Gastroesophageal sphincter (tissue), 4 donors: ENCODE data around the gene TRIL. TPM values are rescaled to one million over a fixed set of nuclear protein-coding genes. Genes with fewer than 3 reads are reported as not detected.

Experiments
- ATAC-seq: fragments of 150-250 bp; one replicate; pipeline ENCODE4 v1.9.1; 2016; ENCODE audit warnings: mild to moderate bottlenecking, moderate library complexity
- H3K27ac ChIP-seq, 4 donors: fragments of 200-600 bp; sonication (generic) in 3 of 4; 1 replicate in 3 of 4; 2 replicates in 1 of 4; pipeline ENCODE4 v1.5.1; 2016 to 2019
- H3K27me3 ChIP-seq: fragments of 200-600 bp; sonication (generic); one replicate; pipeline ENCODE4 v1.5.1; 2019
- H3K36me3 ChIP-seq, 2 donors: fragments of 200-600 bp; sonication (generic); one replicate each; pipeline ENCODE4 v1.5.1; 2019; ENCODE audit warnings: control low read depth in 1 of 2
- H3K4me1 ChIP-seq, 3 donors: fragments of 200-600 bp; sonication (generic); 1 replicate in 2 of 3; 2 replicates in 1 of 3; pipeline ENCODE4 v1.5.1; 2016 to 2019; ENCODE audit warnings: control low read depth in 2 of 3
- H3K4me3 ChIP-seq, 2 donors: fragments of 200-600 bp; sonication (generic); one replicate each; pipeline ENCODE4 v1.5.1; 2019; ENCODE audit warnings: mild to moderate bottlenecking in 1 of 2, moderate library complexity in 1 of 2
- H3K9me3 ChIP-seq, 3 donors: fragments of 200-600 bp; sonication (generic); one replicate each; pipeline ENCODE4 v1.5.1; 2017 to 2019; ENCODE audit warnings: control low read depth in 2 of 3
- CTCF ChIP-seq, 4 experiments: fragments of 200-600 bp in 2 of 4; fragments of 450-650 bp in 2 of 4; sonication (generic) in 1 of 4; IDR thresholded peaks; one replicate each; pipeline ENCODE4 v1.5.1; 2017 to 2019; ENCODE audit warnings: antibody characterized with exemption in 4 of 4, mild to moderate bottlenecking in 2 of 4, moderate library complexity in 2 of 4
- EP300 ChIP-seq: sonication (generic); formaldehyde crosslinking; IDR thresholded peaks from one replicate; pipeline ENCODE4 v1.6.1; 2017; ENCODE audit warnings: antibody characterized with exemption, mild to moderate bottlenecking
- POLR2A ChIP-seq, 2 donors: fragments of 450-650 bp; IDR thresholded peaks; one replicate each; pipeline ENCODE4 v1.6.1; 2017; ENCODE audit warnings: antibody characterized with exemption in 2 of 2, mild to moderate bottlenecking in 2 of 2, moderate library complexity in 1 of 2
- POLR2AphosphoS5 ChIP-seq: sonication (generic); formaldehyde crosslinking; IDR thresholded peaks from one replicate; pipeline ENCODE4 v1.6.1; 2017; ENCODE audit warnings: antibody characterized with exemption
- WGBS, 2 donors: methylation state at CpG; one replicate each; pipeline ENCODE4 v1.1.5; 2018; ENCODE audit warnings: low coverage in 1 of 2; 5-methylcytosine and 5-hydroxymethylcytosine counted together
- total RNA-seq, 4 donors: library from RNA; depleted of rRNA; stranded (reverse); fragments of >200 nt; gene quantifications; one replicate each; pipeline ENCODE4 v1.1.0, GENCODE V29; 2016

The TRIL gene
- total RNA-seq, 4 donors from 2014 or later = 1.6 to 6.6 (median 3.9) TPM

- whole genome bisulfite sequencing, 2 donors = 93 to 97% methylated on average over 2 to 5 of the region's 5 CpGs
- H3K4me3 ChIP-seq = no peak overlapping the region
- no peaks in the 10 kb centered on the region for H3K9me3 ChIP-seq
- H3K36me3 ChIP-seq = no peaks in the 10 kb centered on the region
- no peak overlapping the region for H3K27ac ChIP-seq
- TF ChIP-seq EP300 = no peak
- ATAC-seq = no peak
- H3K4me1 ChIP-seq = no peaks in the 10 kb centered on the region
- peaks cover 8% of the 10 kb centered on the region for H3K27me3 ChIP-seq
Observed at GRCh38 chr7:29003703-29004102, 45.6 kb upstream of the TRIL start.

GRCh38 chr7:29000717-29001076 is 42.6 kb upstream of the TRIL start:
- peaks cover 8% of the 10 kb centered on the region for H3K27me3 ChIP-seq
- H3K36me3 ChIP-seq = no peaks in the 10 kb centered on the region
- TF ChIP-seq CTCF (IDR thresholded peaks at IDR 0.05) (no peak), POLR2AphosphoS5 (no peak), POLR2A (IDR thresholded peaks at IDR 0.05) (no peak), EP300 (no peak)
- no peak overlapping the region for H3K4me3 ChIP-seq
- no peak for ATAC-seq
- 97 to 100% methylated on average over 2 of the region's 2 CpGs for WGBS, 2 donors
- peaks cover 0 to 9% (median 0%) of the 10 kb centered on the region in 3 donors for H3K4me1 ChIP-seq
- no peaks in the 10 kb centered on the region for H3K9me3 ChIP-seq
- no peak overlapping the region for H3K27ac ChIP-seq

GRCh38 chr7:28999895-29000716 is 42.0 kb upstream of the TRIL start:
- no peaks in the 10 kb centered on the region for H3K9me3 ChIP-seq
- H3K27me3 ChIP-seq = peaks cover 8% of the 10 kb centered on the region
- ATAC-seq = no peak
- peaks cover 0 to 9% (median 0%) of the 10 kb centered on the region in 3 donors for H3K4me1 ChIP-seq
- no peak overlapping the region for H3K4me3 ChIP-seq
- no peaks in the 10 kb centered on the region for H3K36me3 ChIP-seq
- WGBS, 2 donors = 76 to 80% methylated on average over 4 to 12 of the region's 12 CpGs
- H3K27ac ChIP-seq = no peak overlapping the region
- TF ChIP-seq POLR2A (IDR thresholded peaks at IDR 0.05) = no peak

GRCh38 chr7:28999427-28999826 is 41.3 kb upstream of the TRIL start:
- no peak overlapping the region for H3K27ac ChIP-seq
- 98 to 100% methylated on average over 1 to 5 of the region's 5 CpGs for WGBS, 2 donors
- peaks cover 8% of the 10 kb centered on the region for H3K27me3 ChIP-seq
- no peak for TF ChIP-seq POLR2A (IDR thresholded peaks at IDR 0.05)
- TF ChIP-seq EP300 = no peak
- no peak for TF ChIP-seq POLR2AphosphoS5
- TF ChIP-seq CTCF (IDR thresholded peaks at IDR 0.05) = no peak
- H3K4me1 ChIP-seq = peaks cover 0 to 9% (median 0%) of the 10 kb centered on the region in 3 donors
- H3K9me3 ChIP-seq = no peaks in the 10 kb centered on the region
- no peaks in the 10 kb centered on the region for H3K36me3 ChIP-seq
- H3K4me3 ChIP-seq = no peak overlapping the region
- ATAC-seq = no peak

- WGBS, 2 donors = 50 to 80% methylated on average over 2 to 3 of the region's 4 CpGs
- Histone ChIP-seq H3K4me1 (peaks cover 0 to 9% (median 0%) of the 10 kb centered on the region in 3 donors), H3K27ac (no peak overlapping the region), H3K9me3 (no peaks in the 10 kb centered on the region), H3K36me3 (no peaks in the 10 kb centered on the region), H3K4me3 (no peak overlapping the region), H3K27me3 (peaks cover 8% of the 10 kb centered on the region)
- no peak for ATAC-seq
- TF ChIP-seq POLR2A (IDR thresholded peaks at IDR 0.05) (no peak), CTCF (IDR thresholded peaks at IDR 0.05) (no peak), EP300 (no peak), POLR2AphosphoS5 (peak; percentile 17)
Observed at GRCh38 chr7:28998105-28998504, 40.0 kb upstream of the TRIL start.

GRCh38 chr7:28996836-28997235 is 38.7 kb upstream of the TRIL start:
- H3K36me3 ChIP-seq = no peaks in the 10 kb centered on the region
- peaks cover 0 to 9% (median 0%) of the 10 kb centered on the region in 3 donors for H3K4me1 ChIP-seq
- peaks cover 5% of the 10 kb centered on the region for H3K27me3 ChIP-seq
- 59 to 75% methylated on average over 3 to 6 of the region's 6 CpGs for WGBS, 2 donors
- no peak for ATAC-seq
- H3K4me3 ChIP-seq = no peak overlapping the region
- H3K9me3 ChIP-seq = no peaks in the 10 kb centered on the region
- TF ChIP-seq POLR2AphosphoS5 = no peak
- TF ChIP-seq POLR2A (IDR thresholded peaks at IDR 0.05) = no peak
- no peak for TF ChIP-seq CTCF (IDR thresholded peaks at IDR 0.05)
- no peak overlapping the region for H3K27ac ChIP-seq
